Hepatocyte (in vitro differentiated cells): ENCODE data around the gene ENAH. TPM values are rescaled to one million over a fixed set of nuclear protein-coding genes. Genes with fewer than 3 reads are reported as not detected.

Experiments
- DNase-seq: peaks from one replicate; pipeline ENCODE4 v3.0.0-alpha.2; 2016; ENCODE audit warnings: low spot score
- H2AFZ ChIP-seq: fragments of 200-600 bp; sonication (generic); 2 replicates; pipeline ENCODE4 v1.6.0; 2016; ENCODE audit warnings: antibody characterized with exemption, mild to moderate bottlenecking
- H3K27ac ChIP-seq: fragments of 200-600 bp; sonication (generic); 2 replicates; pipeline ENCODE4 v1.5.1; 2016; ENCODE audit warnings: mild to moderate bottlenecking
- H3K27me3 ChIP-seq: fragments of 200-600 bp; sonication (generic); 2 replicates; pipeline ENCODE4 v1.6.1; 2016
- H3K36me3 ChIP-seq: fragments of 200-600 bp; sonication (generic); replicated peaks from 2 replicates; pipeline ENCODE4 v1.5.1; 2016; ENCODE audit warnings: low read depth; ENCODE audit not compliant: insufficient read depth
- H3K4me1 ChIP-seq: fragments of 200-600 bp; sonication (generic); 2 replicates; pipeline ENCODE4 v1.5.1; 2016; ENCODE audit warnings: mild to moderate bottlenecking, moderate library complexity; ENCODE audit not compliant: insufficient read depth
- H3K4me2 ChIP-seq: fragments of 200-600 bp; sonication (generic); 2 replicates; pipeline ENCODE4 v1.6.0; 2016
- H3K4me3 ChIP-seq: fragments of 200-600 bp; sonication (generic); 2 replicates; pipeline ENCODE4 v1.5.1; 2016; ENCODE audit warnings: mild to moderate bottlenecking
- H3K79me2 ChIP-seq: fragments of 200-600 bp; sonication (generic); 2 replicates; pipeline ENCODE4 v1.6.0; 2017; ENCODE audit warnings: mild to moderate bottlenecking
- H3K9me2 ChIP-seq: fragments of 200-600 bp; sonication (generic); replicated peaks from 2 replicates; pipeline ENCODE4 v1.6.0; 2017; ENCODE audit warnings: mild to moderate bottlenecking; ENCODE audit not compliant: insufficient read depth
- H3K9me3 ChIP-seq: fragments of 200-600 bp; sonication (generic); 2 replicates; pipeline ENCODE4 v1.5.1; 2016; ENCODE audit warnings: low read depth, mild to moderate bottlenecking
- H4K20me1 ChIP-seq: fragments of 200-600 bp; sonication (generic); 2 replicates; pipeline ENCODE4 v1.6.0; 2016; ENCODE audit warnings: mild to moderate bottlenecking; ENCODE audit not compliant: insufficient read depth, poor library complexity, severe bottlenecking
- CTCF ChIP-seq: fragments of 200-600 bp; sonication (generic); IDR thresholded peaks from 2 replicates; pipeline ENCODE4 v1.5.1; 2016; ENCODE audit warnings: antibody characterized with exemption, mild to moderate bottlenecking; ENCODE audit not compliant: poor library complexity
- EZH2 ChIP-seq: fragments of 200-600 bp; sonication (generic); IDR thresholded peaks from 2 replicates; pipeline ENCODE4 v1.6.1; 2016; ENCODE audit warnings: antibody characterized with exemption, mild to moderate bottlenecking, borderline replicate concordance
- EZH2phosphoT487 ChIP-seq: fragments of 200-600 bp; sonication (generic); IDR thresholded peaks from one replicate; pipeline ENCODE4 v1.6.1; 2018; ENCODE audit warnings: antibody characterized with exemption, mild to moderate bottlenecking, low read depth, moderate library complexity; ENCODE audit not compliant: unreplicated experiment, severe bottlenecking
- WGBS: methylation state at CpG from one replicate; pipeline ENCODE4 v1.1.6; 2016; ENCODE audit warnings: low lambda C conversion rate; ENCODE audit errors: missing lambda C conversion rate; 5-methylcytosine and 5-hydroxymethylcytosine counted together
- polyA plus RNA-seq: library from polyadenylated mRNA; unstranded; fragments of >200 nt; fragmentation: Nextera tagmentation; extraction: Ambion mirVana; gene quantifications from 2 replicates; pipeline ENCODE4 v1.2.1, GENCODE V29; 2016
- total RNA-seq: library from RNA; depleted of rRNA; stranded (reverse); fragments of >200 nt; gene quantifications from 2 replicates; pipeline ENCODE4 v1.2.3, GENCODE V29; 2014

The ENAH gene
- total and polyA plus RNA-seq, 2 experiments from 2014 or later: 51.3 to 115 TPM

- peaks cover 16% of the 10 kb centered on the region for H3K79me2 ChIP-seq
Measured at GRCh38 chr1:225522588-225523262, 130.2 kb downstream of the ENAH start.

GRCh38 chr1:225520587-225521227 is 132.2 kb downstream of the ENAH start:
- H2AFZ ChIP-seq: no peak overlapping the region
- no peaks in the 10 kb centered on the region for H3K27me3 ChIP-seq
- TF ChIP-seq EZH2phosphoT487 (no peak), EZH2 (no peak), CTCF (no peak)
- WGBS: 100% methylated on average over 2 of the region's 7 CpGs
- H3K9me2 ChIP-seq: no peaks in the 10 kb centered on the region
- peaks cover 9% of the 10 kb centered on the region for H3K4me1 ChIP-seq
- H3K79me2 ChIP-seq: peaks cover under 1% of the 10 kb centered on the region
- H3K9me3 ChIP-seq: no peaks in the 10 kb centered on the region
- DNase-seq: no peak
- H3K4me2 ChIP-seq: no peak overlapping the region
- H3K4me3 ChIP-seq: no peak overlapping the region
- no peak overlapping the region for H3K27ac ChIP-seq
- no peaks in the 10 kb centered on the region for H3K36me3 ChIP-seq
- no peaks in the 10 kb centered on the region for H4K20me1 ChIP-seq

More at GRCh38 chr1:225522588-225523262, 130.2 kb downstream of the ENAH start:
- Histone ChIP-seq H3K4me1 (peaks cover 9% of the 10 kb centered on the region), H3K9me2 (no peaks in the 10 kb centered on the region), H3K4me2 (no peak overlapping the region), H3K4me3 (no peak overlapping the region), H4K20me1 (no peaks in the 10 kb centered on the region), H3K27me3 (no peaks in the 10 kb centered on the region), H3K9me3 (no peaks in the 10 kb centered on the region), H3K36me3 (no peaks in the 10 kb centered on the region), H3K27ac (peak overlapping the region; percentile 52), H2AFZ (no peak overlapping the region)
- DNase-seq: no peak
- WGBS: 65% methylated on average over 1 of the region's 1 CpG
- TF ChIP-seq CTCF: no peak
- TF ChIP-seq EZH2phosphoT487: no peak
- TF ChIP-seq EZH2: no peak

- H3K4me1 ChIP-seq: peaks cover 9% of the 10 kb centered on the region
- no peak overlapping the region for H2AFZ ChIP-seq
- H3K36me3 ChIP-seq: no peaks in the 10 kb centered on the region
- TF ChIP-seq CTCF (no peak), EZH2phosphoT487 (no peak), EZH2 (no peak)
- no peak overlapping the region for H3K27ac ChIP-seq
- DNase-seq: no peak
- H3K4me3 ChIP-seq: no peak overlapping the region
- no peaks in the 10 kb centered on the region for H3K9me3 ChIP-seq
- H4K20me1 ChIP-seq: peaks cover 4% of the 10 kb centered on the region
- no peaks in the 10 kb centered on the region for H3K27me3 ChIP-seq
- whole genome bisulfite sequencing: 85% methylated on average over 19 of the region's 19 CpGs
- H3K4me2 ChIP-seq: peak overlapping the region; percentile 9
- no peaks in the 10 kb centered on the region for H3K79me2 ChIP-seq
- H3K9me2 ChIP-seq: no peaks in the 10 kb centered on the region
Measured at GRCh38 chr1:225519166-225519863, 133.6 kb downstream of the ENAH start.
